Measurements from ENCODE around the gene FMNL2. TPM values are rescaled to one million over a fixed set of nuclear protein-coding genes. Genes with fewer than 3 reads are reported as not detected.

FMNL2 gene
- total RNA-seq, 1 experiment from 2014 or later, result 38.2 TPM

GRCh38 chr2:152395103-152395502, 60.1 kb downstream of the FMNL2 start:
- no peak for TF ChIP-seq CTCF (IDR thresholded peaks at IDR 0.05; ENCODE audit: insufficient read depth in 1 of 2, low read depth in 1 of 2, low read length in 1 of 2, severe bottlenecking in 1 of 2, unreplicated experiment in 1 of 2)
- BruUV-seq (replicated peaks), result no TSS peak
- Histone ChIP-seq H3K27me3 (replicated peaks; ENCODE audit: control insufficient read depth, insufficient read depth, low read length) (no peaks in the 10 kb centered on the region), H3K4me1 (no peaks in the 10 kb centered on the region; the same call in 1 of the 2 replicates), H3K36me3 (ENCODE audit: control insufficient read depth, insufficient read depth, low read length) (no peaks in the 10 kb centered on the region), H3K4me3 (ENCODE audit: low read depth, low read length) (no peak overlapping the region), H3K9me3 (no peaks in the 10 kb centered on the region)
- H3K4me1 Mint-ChIP-seq (ENCODE audit: low read depth, unreplicated experiment), result peaks cover 21% of the 10 kb centered on the region
- ChIA-PET CTCF (no interaction called here), POLR2A (no interaction called here)
- no peak for DNase-seq
- H3K4me3 Mint-ChIP-seq (ENCODE audit: unreplicated experiment), result no peak overlapping the region
- no peaks in the 10 kb centered on the region for H3K36me3 Mint-ChIP-seq (ENCODE audit: insufficient read depth, unreplicated experiment)
- no peak overlapping the region for H3K27ac Mint-ChIP-seq (ENCODE audit: unreplicated experiment)
- intact Hi-C loops (cut with micrococcal nuclease; ENCODE audit: unreplicated experiment), result no loop called here
- no peaks in the 10 kb centered on the region for H3K27me3 Mint-ChIP-seq (ENCODE audit: insufficient read depth, unreplicated experiment)
- no peaks in the 10 kb centered on the region for H3K9me3 Mint-ChIP-seq (ENCODE audit: unreplicated experiment)

GRCh38 chr2:152395572-152395971, 60.6 kb downstream of the FMNL2 start:
- ChIA-PET POLR2A (no interaction called here), CTCF (no interaction called here)
- Histone ChIP-seq H3K4me1 (no peaks in the 10 kb centered on the region; the same call in 1 of the 2 replicates), H3K27me3 (replicated peaks; ENCODE audit: control insufficient read depth, insufficient read depth, low read length) (no peaks in the 10 kb centered on the region), H3K36me3 (ENCODE audit: control insufficient read depth, insufficient read depth, low read length) (no peaks in the 10 kb centered on the region), H3K4me3 (ENCODE audit: low read depth, low read length) (no peak overlapping the region), H3K9me3 (no peaks in the 10 kb centered on the region)
- Mint-ChIP-seq H3K4me1 (ENCODE audit: low read depth, unreplicated experiment) (peaks cover 21% of the 10 kb centered on the region), H3K27ac (ENCODE audit: unreplicated experiment) (no peak overlapping the region), H3K36me3 (ENCODE audit: insufficient read depth, unreplicated experiment) (no peaks in the 10 kb centered on the region), H3K27me3 (ENCODE audit: insufficient read depth, unreplicated experiment) (no peaks in the 10 kb centered on the region), H3K9me3 (ENCODE audit: unreplicated experiment) (no peaks in the 10 kb centered on the region), H3K4me3 (ENCODE audit: unreplicated experiment) (no peak overlapping the region)
- BruUV-seq (replicated peaks), result no TSS peak
- TF ChIP-seq CTCF (IDR thresholded peaks at IDR 0.05; ENCODE audit: insufficient read depth in 1 of 2, low read depth in 1 of 2, low read length in 1 of 2, severe bottlenecking in 1 of 2, unreplicated experiment in 1 of 2), result no peak
- intact Hi-C loops (cut with micrococcal nuclease; ENCODE audit: unreplicated experiment), result no loop called here
- DNase-seq, result no peak

- Mint-ChIP-seq H3K27ac (ENCODE audit: unreplicated experiment) (no peak overlapping the region), H3K4me3 (ENCODE audit: unreplicated experiment) (no peak overlapping the region), H3K4me1 (ENCODE audit: low read depth, unreplicated experiment) (peaks cover 26% of the 10 kb centered on the region), H3K9me3 (ENCODE audit: unreplicated experiment) (no peaks in the 10 kb centered on the region), H3K36me3 (ENCODE audit: insufficient read depth, unreplicated experiment) (no peaks in the 10 kb centered on the region), H3K27me3 (ENCODE audit: insufficient read depth, unreplicated experiment) (no peaks in the 10 kb centered on the region)
- POLR2A ChIA-PET, result no interaction called here
- intact Hi-C loops (cut with micrococcal nuclease; ENCODE audit: unreplicated experiment), result no loop called here
- TF ChIP-seq CTCF (IDR thresholded peaks at IDR 0.05; ENCODE audit: insufficient read depth in 1 of 2, low read depth in 1 of 2, low read length in 1 of 2, severe bottlenecking in 1 of 2, unreplicated experiment in 1 of 2), result no peak
- no TSS peak for BruUV-seq (replicated peaks)
- no peaks in the 10 kb centered on the region; the same call in none of the 2 replicates for H3K4me1 ChIP-seq
- no peaks in the 10 kb centered on the region for H3K9me3 ChIP-seq
- no peak overlapping the region for H3K4me3 ChIP-seq (ENCODE audit: low read depth, low read length)
- no peaks in the 10 kb centered on the region for H3K27me3 ChIP-seq (replicated peaks; ENCODE audit: control insufficient read depth, insufficient read depth, low read length)
- CTCF ChIA-PET, result no interaction called here
- H3K36me3 ChIP-seq (ENCODE audit: control insufficient read depth, insufficient read depth, low read length), result no peaks in the 10 kb centered on the region
- no peak for DNase-seq
Measured at GRCh38 chr2:152396051-152396511, 61.1 kb downstream of the FMNL2 start.
